GM10266 (cell line): ENCODE measurements around the gene CACNA1C.

Source experiments
- DNase-seq: peaks from one replicate; pipeline ENCODE4 v3.0.0; 2012; ENCODE audit errors: extremely low spot score
- TF ChIP-seq, protein P1 (sequence below): IDR thresholded peaks from 2 replicates; pipeline ENCODE4 v1.5.1; 2012; ENCODE audit warnings: mild to moderate bottlenecking, low read depth; ENCODE audit not compliant: control insufficient read depth, insufficient read depth; ENCODE audit errors: missing control alignments

CACNA1C gene

DNA sequence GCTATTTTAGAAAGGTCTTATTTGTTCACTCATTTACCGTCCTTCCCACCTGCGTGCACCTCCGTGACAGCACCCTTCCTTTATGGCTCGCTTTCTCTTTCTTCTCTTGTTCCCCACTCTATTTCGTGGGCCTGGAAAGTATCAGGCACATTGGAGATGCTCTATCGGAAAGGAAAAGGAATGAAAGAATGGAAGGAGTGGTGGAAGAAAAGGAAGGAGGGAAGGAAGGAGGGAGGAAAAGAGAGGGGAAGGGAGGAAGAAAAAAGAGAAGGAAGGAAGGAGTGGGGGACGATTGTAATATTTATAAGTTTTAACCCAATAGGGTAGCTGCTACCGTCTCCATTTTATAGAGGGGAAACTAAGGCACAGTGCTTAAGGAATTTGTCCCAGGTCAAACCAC lies 363.4 kb downstream of the CACNA1C start:
- TF ChIP-seq, protein P1, sequence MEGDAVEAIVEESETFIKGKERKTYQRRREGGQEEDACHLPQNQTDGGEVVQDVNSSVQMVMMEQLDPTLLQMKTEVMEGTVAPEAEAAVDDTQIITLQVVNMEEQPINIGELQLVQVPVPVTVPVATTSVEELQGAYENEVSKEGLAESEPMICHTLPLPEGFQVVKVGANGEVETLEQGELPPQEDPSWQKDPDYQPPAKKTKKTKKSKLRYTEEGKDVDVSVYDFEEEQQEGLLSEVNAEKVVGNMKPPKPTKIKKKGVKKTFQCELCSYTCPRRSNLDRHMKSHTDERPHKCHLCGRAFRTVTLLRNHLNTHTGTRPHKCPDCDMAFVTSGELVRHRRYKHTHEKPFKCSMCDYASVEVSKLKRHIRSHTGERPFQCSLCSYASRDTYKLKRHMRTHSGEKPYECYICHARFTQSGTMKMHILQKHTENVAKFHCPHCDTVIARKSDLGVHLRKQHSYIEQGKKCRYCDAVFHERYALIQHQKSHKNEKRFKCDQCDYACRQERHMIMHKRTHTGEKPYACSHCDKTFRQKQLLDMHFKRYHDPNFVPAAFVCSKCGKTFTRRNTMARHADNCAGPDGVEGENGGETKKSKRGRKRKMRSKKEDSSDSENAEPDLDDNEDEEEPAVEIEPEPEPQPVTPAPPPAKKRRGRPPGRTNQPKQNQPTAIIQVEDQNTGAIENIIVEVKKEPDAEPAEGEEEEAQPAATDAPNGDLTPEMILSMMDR = no peak
- DNase-seq = no peak

DNA sequence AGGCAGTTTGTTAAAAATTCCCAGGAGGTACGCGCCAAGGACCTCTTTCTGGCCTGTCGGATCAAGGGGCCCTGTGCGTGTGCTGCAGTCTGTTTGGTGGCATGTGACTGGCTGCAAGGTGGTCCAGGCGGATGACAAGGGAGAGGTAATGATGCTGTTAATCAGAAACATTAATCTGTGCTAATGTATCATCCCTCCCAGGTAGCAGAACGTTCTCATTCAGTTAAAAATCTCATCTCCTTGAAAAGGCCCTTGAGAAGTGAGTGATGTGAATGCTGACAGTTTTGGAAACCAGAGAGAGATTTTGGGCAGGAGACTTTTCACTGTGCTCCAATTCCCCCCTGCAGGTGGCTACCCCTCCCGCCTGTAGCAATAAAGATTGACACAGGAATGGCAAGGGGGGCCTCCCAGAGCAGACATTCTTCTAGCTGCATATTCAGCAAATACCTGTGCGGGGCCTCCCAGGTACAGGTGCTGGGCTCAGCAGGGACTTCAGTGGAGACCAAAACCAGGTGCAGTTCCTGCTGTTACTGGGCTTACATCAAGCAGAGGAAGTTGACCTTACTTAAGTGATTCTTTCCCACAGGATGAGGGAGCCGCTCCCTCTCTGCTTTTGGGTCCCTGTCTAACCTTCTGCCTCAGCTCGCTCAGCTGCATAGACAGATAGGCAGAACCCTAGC lies 364.8 kb downstream of the CACNA1C start:
- no peak for DNase-seq
- TF ChIP-seq, protein P1 = no peak

DNA sequence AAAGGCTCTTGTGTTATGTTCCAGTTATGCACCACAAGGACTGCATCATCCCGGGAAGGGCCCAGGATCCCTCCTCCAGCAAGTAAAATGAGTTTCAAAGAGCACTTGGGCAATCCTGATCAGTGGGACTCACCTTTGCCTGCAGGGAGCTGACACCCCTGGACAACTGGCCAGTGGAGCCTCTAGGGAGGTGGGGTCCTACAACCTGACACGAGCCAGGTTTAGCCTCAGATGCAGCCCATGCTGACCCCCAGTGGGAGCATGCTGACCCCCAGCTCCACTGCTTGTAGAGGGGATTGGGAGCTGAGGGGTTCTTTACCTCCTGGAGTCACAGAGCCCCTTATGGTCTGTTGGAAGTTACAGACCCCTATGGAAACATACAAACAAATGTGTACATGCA lies 365.8 kb downstream of the CACNA1C start:
- TF ChIP-seq, protein P1 = no peak
- DNase-seq = no peak

DNA sequence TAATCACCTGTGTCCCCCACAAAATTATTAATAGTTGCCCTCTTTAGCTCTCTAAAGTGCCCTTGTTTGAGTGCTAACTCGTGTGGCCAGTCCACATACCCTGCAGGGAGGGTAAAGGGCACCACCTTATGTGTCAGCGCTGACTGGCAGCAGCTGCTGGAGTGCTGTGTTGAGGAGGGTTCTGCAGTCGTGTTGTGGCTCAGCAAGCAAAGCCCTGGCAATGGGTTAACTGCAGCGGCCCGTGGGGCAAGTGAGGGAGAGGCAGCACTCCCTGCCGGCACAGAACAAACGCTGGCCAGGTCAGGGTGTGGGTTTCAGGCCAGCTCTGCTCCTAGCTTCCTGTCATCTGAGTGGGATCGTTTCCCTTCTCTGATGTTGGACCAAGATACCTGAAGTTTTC lies 369.8 kb downstream of the CACNA1C start:
- TF ChIP-seq, protein P1 = no peak
- DNase-seq = no peak

DNA sequence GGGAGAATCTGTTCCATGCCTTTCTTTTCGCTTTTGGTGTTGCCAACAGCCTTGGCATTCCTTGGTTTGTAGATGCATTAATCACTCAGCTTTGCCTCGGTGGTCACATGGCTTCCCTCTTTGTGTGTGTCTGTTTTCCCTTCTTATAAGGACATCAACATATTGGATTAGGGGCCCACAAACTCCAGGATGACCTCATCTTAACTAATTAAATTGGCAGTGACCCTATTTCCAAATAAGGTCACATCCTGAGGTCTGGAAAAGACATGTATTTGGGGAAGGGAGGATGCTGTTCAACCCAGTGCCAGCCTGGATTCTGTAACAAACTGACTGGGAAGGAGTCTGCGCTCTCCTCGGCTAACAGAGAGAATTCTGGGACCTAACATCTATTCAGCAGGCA lies 376.2 kb downstream of the CACNA1C start:
- TF ChIP-seq, protein P1 = no peak
- DNase-seq = no peak

DNA sequence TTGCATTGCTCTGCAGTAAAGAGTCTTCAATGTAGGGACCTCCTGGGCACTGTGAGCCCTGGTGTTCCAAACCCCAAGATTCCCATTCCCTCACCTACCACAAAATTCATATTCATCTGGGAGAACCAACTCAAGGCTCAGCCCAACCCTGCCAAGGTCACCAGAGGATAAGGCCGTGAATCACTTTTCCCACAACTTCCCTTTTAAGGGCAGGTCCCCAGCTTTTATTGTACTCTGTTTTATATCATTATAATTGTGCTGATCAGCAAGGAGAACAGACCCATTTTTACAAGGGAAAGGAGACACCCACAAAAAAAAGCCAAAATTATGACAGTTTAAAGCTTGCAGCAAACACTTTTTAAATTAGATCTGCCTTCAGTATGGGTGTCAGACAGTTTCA lies 379.0 kb downstream of the CACNA1C start:
- DNase-seq = no peak
- TF ChIP-seq, protein P1 = no peak

DNA sequence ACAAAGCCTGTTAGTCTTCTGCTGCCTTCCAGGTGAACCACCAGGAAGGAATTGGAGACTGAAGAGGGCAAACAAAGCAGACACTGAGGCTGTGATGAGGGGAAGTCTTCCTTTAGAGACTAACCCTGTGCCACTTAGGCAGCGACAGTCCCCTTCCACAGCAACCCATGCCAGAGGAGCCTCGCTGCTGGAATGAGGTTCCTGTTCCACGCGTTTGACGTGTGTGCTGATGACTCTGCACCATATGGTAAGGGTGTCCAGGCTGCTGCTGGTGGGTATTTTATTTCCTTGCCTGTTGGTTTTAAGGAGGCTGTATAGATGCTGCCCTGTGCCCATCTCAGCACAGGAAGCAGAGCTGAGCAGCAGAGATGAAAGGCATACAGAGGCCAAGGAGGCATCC lies 380.1 kb downstream of the CACNA1C start:
- DNase-seq = no peak
- TF ChIP-seq, protein P1 = no peak
